Heart right ventricle (tissue), 16 donors: Measurements from ENCODE around the gene FAM217B. TPM values are rescaled to one million over a fixed set of nuclear protein-coding genes. Genes with fewer than 3 reads are reported as not detected.
A peak's percentile ranks its signal among the peaks of the same experiment; 100 is the strongest.

Source experiments
- ATAC-seq, 8 donors: fragments of 200-7000 bp; cut with Tn5 transposase; one replicate each; pipeline ENCODE4 v1.9.1; 2020; ENCODE audit warnings: mild to moderate bottlenecking in 8 of 8, moderate library complexity in 8 of 8, moderate number of reproducible peaks in 1 of 8
- DNase-seq, 2 donors: peaks; one replicate each; pipeline ENCODE4 v3.0.0-alpha.2; 2020
- H3K27ac ChIP-seq, 10 donors: fragments of 200-600 bp; sonication (generic) in 2 of 10; one replicate each; pipeline versions ENCODE4 v1.5.0 to v1.8.0; 2020 to 2022; ENCODE audit warnings: mild to moderate bottlenecking in 3 of 10
- H3K27me3 ChIP-seq, 7 donors: fragments of 200-600 bp; one replicate each; pipeline ENCODE4 v1.8.0; 2021 to 2022; ENCODE audit warnings: mild to moderate bottlenecking in 2 of 7
- H3K36me3 ChIP-seq, 9 donors: fragments of 200-600 bp; sonication (generic) in 1 of 9; one replicate each; pipeline versions ENCODE4 v1.5.0 to v1.8.0; 2020 to 2022; ENCODE audit warnings: mild to moderate bottlenecking in 2 of 9
- H3K4me1 ChIP-seq, 9 donors: fragments of 200-600 bp; sonication (generic) in 1 of 9; one replicate each; pipeline versions ENCODE4 v1.5.0 to v1.8.0; 2020 to 2022; ENCODE audit warnings: mild to moderate bottlenecking in 4 of 9
- H3K4me3 ChIP-seq, 10 donors: fragments of 200-600 bp; sonication (generic) in 2 of 10; one replicate each; pipeline versions ENCODE4 v1.5.0 to v1.8.0; 2020 to 2022; ENCODE audit warnings: mild to moderate bottlenecking in 7 of 10, moderate library complexity in 2 of 10
- H3K9me3 ChIP-seq, 11 donors: fragments of 200-600 bp in 10 of 11; sonication (generic) in 2 of 11; one replicate each; pipeline versions ENCODE4 v1.5.0 to v1.8.0; 2013 to 2022; ENCODE audit warnings: mild to moderate bottlenecking in 2 of 11, control low read depth in 1 of 11, moderate library complexity in 1 of 11
- WGBS, 2 donors: extraction: QIAGEN DNeasy Blood & Tissue Kit; methylation state at CpG; one replicate each; pipeline ENCODE4 v1.1.7; 2013; ENCODE audit warnings: inconsistent platforms in 1 of 2; 5-methylcytosine and 5-hydroxymethylcytosine counted together
- intact Hi-C, 10 donors: fragments of 100-400 bp; cut with DNase I; formaldehyde crosslinking; loops; one replicate each; pipeline versions ENCODE4 v1.11.1 to v1.14.2; 2022
- polyA plus RNA-seq, 2 donors: library from polyadenylated mRNA; stranded (reverse); fragments of 200-250 nt; gene quantifications; one replicate each; pipeline ENCODE4 v1.2.3, GENCODE V29; 2013
- total RNA-seq, 10 donors: library from RNA; stranded (reverse); fragmentation: NEBNext Ultra II Directional in 3 of 10; extraction: Animal tissue kit (Norgen Biotek cat#: 25700) in 3 of 10; gene quantifications; one replicate each; pipeline versions ENCODE4 v1.2.1 to v1.2.4, GENCODE V29; 2021 to 2023
- TF ChIP-seq, protein P1 (sequence below), 9 donors: fragments of 200-600 bp; sonication (generic) in 2 of 9; IDR thresholded peaks; one replicate each; pipeline versions ENCODE4 v1.5.0 to v1.8.0; 2021 to 2022; ENCODE audit warnings: antibody characterized with exemption in 9 of 9, mild to moderate bottlenecking in 5 of 9, moderate library complexity in 1 of 9
- donor health status: Arrhythmogenic right ventricular cardiomyopathy.
- donor health status: ischemic (EF 13 %, LVEDD 7.1; RV severe dilation, severe dysfunction).
- donor health status: healthy with polysubstance abuse.
- donor health status: DM: no; HTN: yes; CAD: no.
- donor health status: DM: no; HTN: no; CAD: no.
- donor health status: ischemic (EF 25% LVEDD 6.9; RV normal size, moderate dysfunction).
- donor health status: ischemic (EF 25% LVEDD 5.7; RV mildly dilated, moderate dysfunction).
- donor health status: healthy.
- donor health status: DM: yes; HTN: yes; CAD: no.
- donor health status: Ischemic cardiomyopathy.
- donor health status: ischemic (EF 35%, LVEDD 5.7; RV mildly dilated, moderate dysfunction).
- donor health status: nonischemic (EF 11% LVEDD 7.7; RV severe dilation, severe dysfunction).
- donor health status: DM: yes; HTN: yes; CAD: no.
- donor health status: PGD.
- donor health status: ischemic (EF 29% LVEDD 5.4; RV normal size, mild dysfunction).
- donor health status: nonischemic (EF 23%, LVEDD 6.1; RV moderate dilation, normal function).

FAM217B gene
- total and polyA plus RNA-seq, 12 donors: 2.4 to 38.3 (median 27.2) TPM

- Histone ChIP-seq H3K27ac (peak overlapping the region; percentile 82 to 100 (median 96)), H3K36me3 (peaks cover 0 to 42% (median 24%) of the 10 kb centered on the region in 9 donors), H3K4me3 (peak overlapping the region; percentile 58 to 86 (median 76)), H3K4me1 (peaks cover 9 to 73% (median 66%) of the 10 kb centered on the region in 9 donors), H3K9me3 (no peaks in the 10 kb centered on the region), H3K27me3 (no peaks in the 10 kb centered on the region)
- TF ChIP-seq, protein P1, sequence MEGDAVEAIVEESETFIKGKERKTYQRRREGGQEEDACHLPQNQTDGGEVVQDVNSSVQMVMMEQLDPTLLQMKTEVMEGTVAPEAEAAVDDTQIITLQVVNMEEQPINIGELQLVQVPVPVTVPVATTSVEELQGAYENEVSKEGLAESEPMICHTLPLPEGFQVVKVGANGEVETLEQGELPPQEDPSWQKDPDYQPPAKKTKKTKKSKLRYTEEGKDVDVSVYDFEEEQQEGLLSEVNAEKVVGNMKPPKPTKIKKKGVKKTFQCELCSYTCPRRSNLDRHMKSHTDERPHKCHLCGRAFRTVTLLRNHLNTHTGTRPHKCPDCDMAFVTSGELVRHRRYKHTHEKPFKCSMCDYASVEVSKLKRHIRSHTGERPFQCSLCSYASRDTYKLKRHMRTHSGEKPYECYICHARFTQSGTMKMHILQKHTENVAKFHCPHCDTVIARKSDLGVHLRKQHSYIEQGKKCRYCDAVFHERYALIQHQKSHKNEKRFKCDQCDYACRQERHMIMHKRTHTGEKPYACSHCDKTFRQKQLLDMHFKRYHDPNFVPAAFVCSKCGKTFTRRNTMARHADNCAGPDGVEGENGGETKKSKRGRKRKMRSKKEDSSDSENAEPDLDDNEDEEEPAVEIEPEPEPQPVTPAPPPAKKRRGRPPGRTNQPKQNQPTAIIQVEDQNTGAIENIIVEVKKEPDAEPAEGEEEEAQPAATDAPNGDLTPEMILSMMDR (IDR thresholded peaks at IDR 0.05): no peak
- WGBS, 2 donors: 1% methylated on average over 4 of the region's 4 CpGs
- no peak for DNase-seq
- ATAC-seq: no peak
- intact Hi-C loops: loop anchor here in 3 of 10 donors (5.0 to 10.0 kb wide), 2 partner anchors 94 to 106 kb away; no protein-coding TSS in a partner anchor
Observed at GRCh38 chr20:59940956-59941294, 736 bp downstream of the FAM217B start.

- Histone ChIP-seq H3K27ac (peak overlapping the region in 3 of 10 donors; percentile 95 to 97 (median 96)), H3K4me1 (peaks cover 9 to 72% (median 59%) of the 10 kb centered on the region in 9 donors), H3K36me3 (peaks cover 0 to 50% (median 24%) of the 10 kb centered on the region in 9 donors), H3K4me3 (peak overlapping the region in 1 of 10 donors; percentile 74), H3K27me3 (no peaks in the 10 kb centered on the region), H3K9me3 (no peaks in the 10 kb centered on the region)
- DNase-seq (no peak), ATAC-seq (no peak)
- TF ChIP-seq, protein P1 (IDR thresholded peaks at IDR 0.05): no peak
- 75 to 82% methylated on average over 2 of the region's 2 CpGs for WGBS, 2 donors
- intact Hi-C loops: loop anchor here in 3 of 10 donors (5.0 to 10.0 kb wide), 2 partner anchors 93 to 105 kb away; no protein-coding TSS in a partner anchor
Observed at GRCh38 chr20:59942245-59942644, 2.1 kb downstream of the FAM217B start.

- no peak for DNase-seq
- WGBS, 2 donors: 76 to 78% methylated on average over 7 of the region's 7 CpGs
- no peak for ATAC-seq
- Histone ChIP-seq H3K27ac (peak overlapping the region in 1 of 10 donors; percentile 10), H3K9me3 (no peaks in the 10 kb centered on the region), H3K27me3 (no peaks in the 10 kb centered on the region), H3K4me3 (no peak overlapping the region), H3K36me3 (peaks cover 0 to 55% (median 24%) of the 10 kb centered on the region in 9 donors), H3K4me1 (peaks cover 5 to 71% (median 51%) of the 10 kb centered on the region in 9 donors)
- TF ChIP-seq, protein P1 (IDR thresholded peaks at IDR 0.05): no peak
- intact Hi-C loops: loop anchor here in 5 of 10 donors (5.0 to 10.0 kb wide), 5 partner anchors 90 to 1298 kb away; no protein-coding TSS in a partner anchor
Observed at GRCh38 chr20:59944726-59945125, 4.5 kb downstream of the FAM217B start.

- intact Hi-C loops: loop anchor here in 4 of 10 donors (5.0 to 10.0 kb wide), 4 partner anchors 90 to 1297 kb away; no protein-coding TSS in a partner anchor
- Histone ChIP-seq H3K4me3 (no peak overlapping the region), H3K27me3 (no peaks in the 10 kb centered on the region), H3K36me3 (peaks cover 0 to 60% (median 24%) of the 10 kb centered on the region in 9 donors), H3K4me1 (peaks cover 5 to 71% (median 51%) of the 10 kb centered on the region in 9 donors), H3K27ac (peak overlapping the region in 1 of 10 donors; percentile 10), H3K9me3 (no peaks in the 10 kb centered on the region)
- WGBS, 2 donors: 45 to 49% methylated on average over 3 of the region's 3 CpGs
- no peak for ATAC-seq
- DNase-seq: no peak
- TF ChIP-seq, protein P1 (IDR thresholded peaks at IDR 0.05): no peak
Observed at GRCh38 chr20:59945175-59945574, 5.0 kb downstream of the FAM217B start.
